ENCODE data around the gene PLXDC1.
A peak's percentile ranks its signal among the peaks of the same experiment; 100 is the strongest.

The PLXDC1 gene

DNA sequence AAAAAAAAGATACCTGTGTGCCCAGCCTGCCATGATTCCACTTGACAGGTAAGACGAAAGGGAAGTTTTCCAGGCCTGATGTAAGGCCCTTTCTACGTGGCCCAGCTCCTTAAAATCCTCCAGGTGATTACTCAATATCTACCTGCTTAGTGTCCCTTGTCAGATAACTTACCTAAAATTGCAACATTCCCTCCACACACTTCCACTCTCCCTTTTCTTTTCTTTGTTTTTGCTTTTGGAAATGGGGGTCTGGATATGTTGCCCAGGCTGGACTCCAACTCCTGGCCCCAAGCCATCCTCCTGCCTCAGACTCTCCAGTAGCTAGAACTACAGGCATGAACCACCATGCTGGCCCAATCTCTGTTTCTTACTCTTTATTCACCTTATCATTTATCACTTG lies 7.2 kb upstream of the PLXDC1 start:
- DNase-seq (ENCODE audit: extremely low read depth in 1 of 2, low read depth in 1 of 2) = no peak

DNA sequence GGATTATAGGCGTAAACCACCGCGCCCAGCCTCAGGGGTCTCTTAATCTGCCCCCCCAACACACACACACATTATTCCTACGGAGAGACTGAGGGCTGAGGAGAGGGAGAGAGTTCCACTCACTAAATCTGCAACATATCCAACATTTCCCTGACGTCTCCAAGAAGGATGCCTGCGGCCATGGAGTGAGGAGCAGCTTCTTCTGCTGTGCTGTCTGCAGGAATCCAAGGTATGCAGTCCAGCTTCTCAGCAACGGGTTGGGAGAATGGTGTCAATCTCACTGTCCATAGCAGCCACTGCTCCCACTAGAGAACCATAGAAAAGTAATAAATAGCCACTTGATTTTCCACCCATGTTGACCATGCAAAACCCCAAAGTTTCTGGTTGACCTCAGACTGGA lies 5.1 kb upstream of the PLXDC1 start:
- no peak for DNase-seq (ENCODE audit: extremely low read depth in 1 of 2, low read depth in 1 of 2)

DNA sequence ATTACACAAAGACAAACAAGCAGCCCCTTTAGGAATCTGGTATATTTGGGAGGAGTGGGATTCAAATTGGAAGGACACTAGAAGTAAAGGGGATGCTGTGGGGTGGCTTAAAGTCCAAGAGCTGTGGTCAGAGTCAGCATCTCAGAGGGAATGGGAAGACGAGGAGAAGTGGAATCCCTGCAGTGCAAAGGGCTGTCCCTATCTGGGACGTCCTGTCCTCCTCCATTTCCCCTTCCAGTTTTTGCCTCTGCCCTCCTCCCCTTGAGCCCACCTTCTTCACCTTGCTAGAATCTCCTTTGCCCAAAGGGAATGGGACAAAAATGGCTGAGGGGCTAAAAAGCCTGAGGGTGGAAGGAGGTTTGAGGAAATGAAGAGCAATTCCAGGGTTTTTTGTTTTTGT lies 4.2 kb upstream of the PLXDC1 start:
- no peak for DNase-seq (ENCODE audit: extremely low read depth in 1 of 2, low read depth in 1 of 2)

DNA sequence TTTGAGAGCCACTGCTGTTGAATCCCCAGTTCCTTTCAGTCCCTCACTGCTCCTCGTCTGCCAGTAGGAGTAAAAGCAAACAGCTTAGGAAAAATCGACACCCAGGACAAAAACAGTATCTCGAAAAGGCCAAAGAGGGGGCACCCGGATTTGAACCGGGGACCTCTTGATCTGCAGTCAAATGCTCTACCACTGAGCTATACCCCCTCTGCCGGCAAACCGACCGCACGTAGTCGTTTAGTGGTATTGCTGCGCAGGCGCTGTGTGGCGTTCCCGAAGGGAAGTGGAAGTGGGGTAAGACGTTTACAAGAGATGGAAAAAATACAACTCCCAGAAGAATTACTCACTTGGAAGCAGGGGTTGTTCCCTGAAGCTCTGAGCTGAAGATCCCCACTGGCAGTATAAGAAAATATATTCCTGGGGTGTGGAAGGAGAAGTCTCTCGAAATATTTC lies 2.2 kb upstream of the PLXDC1 start:
- peak; percentile 74 to 79 for DNase-seq (ENCODE audit: extremely low read depth in 1 of 2, low read depth in 1 of 2)

DNA sequence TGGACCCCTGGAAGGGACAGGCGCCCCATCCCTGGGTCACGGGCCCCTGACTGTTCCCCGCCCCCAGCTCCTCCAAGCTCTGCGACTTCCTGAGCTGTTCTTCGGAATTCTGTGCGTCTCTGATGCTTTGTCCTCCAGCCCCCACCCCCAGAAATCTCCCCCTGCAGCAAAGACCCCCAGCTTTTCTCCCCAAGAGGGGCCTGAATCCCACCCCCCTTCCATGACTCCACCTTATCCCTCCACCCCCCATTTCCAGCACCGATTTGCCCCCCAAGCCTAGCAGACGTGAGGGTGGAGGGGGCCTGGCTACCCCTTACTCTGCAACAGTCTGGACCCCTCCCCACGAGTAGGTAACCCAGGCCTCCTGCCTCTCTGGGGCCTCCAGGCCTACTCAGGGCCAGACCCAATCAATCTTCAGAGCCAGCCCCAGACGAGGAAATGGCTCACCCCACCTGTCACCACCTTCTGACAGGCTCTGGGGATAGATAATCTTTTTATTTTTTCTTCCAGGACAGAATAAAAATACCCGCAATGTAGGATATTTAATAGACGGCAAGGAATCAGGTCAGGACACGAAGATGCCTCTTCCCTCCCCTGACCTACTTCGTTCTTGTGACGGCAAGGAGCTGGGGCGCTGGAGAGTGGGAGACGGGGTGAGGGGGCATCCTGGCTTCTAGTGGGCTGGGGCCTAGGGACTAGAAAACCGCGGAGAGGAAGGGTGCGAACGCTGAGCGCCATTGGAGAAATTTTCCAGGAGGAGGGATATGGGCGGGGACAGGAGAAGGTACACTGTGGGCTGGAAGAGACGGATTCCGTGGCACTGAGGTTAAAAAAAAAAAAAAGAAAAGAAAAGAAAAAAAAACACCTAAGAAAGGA lies 744 bp upstream of the PLXDC1 start:
- DNase-seq (ENCODE audit: extremely low read depth in 1 of 2, low read depth in 1 of 2) = no peak

DNA sequence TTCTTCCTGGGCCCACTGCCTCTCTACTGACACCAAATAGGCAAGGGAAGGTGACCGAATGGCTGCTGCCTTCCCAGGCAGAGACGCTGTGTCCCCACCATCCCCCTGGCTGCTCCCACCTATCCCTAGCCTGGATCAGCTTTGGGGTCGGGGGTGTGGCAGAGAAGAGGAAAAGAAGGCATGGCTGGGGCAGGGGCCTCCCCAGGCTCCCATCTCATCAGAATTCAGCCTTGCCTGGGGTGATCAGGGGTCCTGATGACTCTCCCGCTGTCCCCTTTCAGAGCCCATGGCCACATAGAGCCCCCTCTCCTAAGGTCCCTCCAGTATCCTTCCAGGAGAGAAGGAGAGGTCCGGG lies 665 bp downstream of the PLXDC1 start:
- no peak for DNase-seq (ENCODE audit: extremely low read depth in 1 of 2, low read depth in 1 of 2)

DNA sequence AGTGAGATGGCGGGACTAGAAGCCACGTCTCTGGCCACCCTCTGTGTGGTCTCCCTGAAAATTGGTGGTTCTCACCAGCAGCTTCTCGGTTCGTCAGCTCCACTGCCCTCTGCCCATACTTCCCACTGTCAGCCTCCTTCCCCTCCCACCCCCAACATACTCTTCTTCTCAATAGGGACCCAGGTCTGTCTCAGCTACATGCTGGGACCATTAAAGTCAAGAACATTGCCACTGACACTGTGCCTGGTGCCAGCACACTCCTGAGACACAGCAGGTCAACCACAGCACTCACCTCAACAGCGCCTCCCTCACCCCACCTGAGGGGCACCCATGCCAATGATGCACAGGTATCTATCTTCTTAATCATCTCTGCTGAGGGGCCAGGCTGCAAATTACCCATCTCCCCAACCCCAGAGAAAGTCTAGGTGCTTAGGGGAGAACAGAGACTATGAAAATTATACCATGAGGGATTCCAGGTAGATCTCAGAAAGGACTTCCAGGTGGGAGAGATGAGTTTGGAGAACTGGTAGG lies 1.3 kb downstream of the PLXDC1 start:
- no peak for DNase-seq (ENCODE audit: extremely low read depth in 1 of 2, low read depth in 1 of 2)

DNA sequence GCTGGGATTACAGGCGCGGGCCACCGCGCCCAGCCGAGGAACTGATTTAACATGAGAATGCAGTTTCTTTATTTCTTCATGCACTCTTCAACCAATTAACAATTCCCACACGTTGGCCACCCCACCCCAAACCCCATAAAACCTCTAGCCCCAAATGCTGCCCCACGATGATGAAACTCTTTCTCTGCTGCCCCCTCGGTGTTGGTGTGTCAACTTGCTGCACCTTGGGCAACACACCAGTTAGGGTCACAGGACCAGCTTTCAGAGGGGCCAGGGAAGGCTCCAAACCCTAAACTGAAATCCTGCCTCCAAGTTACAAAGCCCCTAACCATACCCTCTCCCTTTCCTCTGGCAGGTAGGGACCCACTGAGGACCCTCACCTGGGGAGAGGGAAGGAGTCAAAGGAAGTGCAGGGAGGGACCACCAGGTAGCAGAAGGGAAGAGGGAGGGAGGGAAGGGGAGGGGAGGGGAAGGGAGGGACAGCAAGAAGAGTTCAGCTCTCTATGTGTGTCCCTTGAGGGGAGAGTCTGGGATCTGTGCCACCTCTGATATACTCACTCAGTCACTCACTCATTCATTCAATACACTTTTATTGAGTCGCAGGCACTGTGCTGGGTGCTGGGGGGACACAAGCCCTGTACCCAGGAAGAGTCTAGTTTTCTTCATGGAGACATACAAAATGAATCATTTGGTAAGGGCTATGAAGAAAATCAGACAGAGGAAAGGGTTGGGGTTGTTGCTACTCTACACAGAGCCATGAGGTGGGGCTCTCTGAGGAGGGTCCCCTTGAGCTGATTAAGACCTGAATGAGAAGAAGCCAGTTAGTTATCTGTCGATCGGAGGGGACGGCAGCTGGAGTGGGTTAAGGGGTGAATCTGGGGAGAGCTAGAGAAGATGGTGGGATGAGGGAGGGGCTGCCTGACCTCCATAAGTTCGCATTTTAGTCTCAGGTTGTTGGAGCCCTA lies 3.9 kb downstream of the PLXDC1 start:
- no peak for DNase-seq (ENCODE audit: extremely low read depth in 1 of 2, low read depth in 1 of 2)

DNA sequence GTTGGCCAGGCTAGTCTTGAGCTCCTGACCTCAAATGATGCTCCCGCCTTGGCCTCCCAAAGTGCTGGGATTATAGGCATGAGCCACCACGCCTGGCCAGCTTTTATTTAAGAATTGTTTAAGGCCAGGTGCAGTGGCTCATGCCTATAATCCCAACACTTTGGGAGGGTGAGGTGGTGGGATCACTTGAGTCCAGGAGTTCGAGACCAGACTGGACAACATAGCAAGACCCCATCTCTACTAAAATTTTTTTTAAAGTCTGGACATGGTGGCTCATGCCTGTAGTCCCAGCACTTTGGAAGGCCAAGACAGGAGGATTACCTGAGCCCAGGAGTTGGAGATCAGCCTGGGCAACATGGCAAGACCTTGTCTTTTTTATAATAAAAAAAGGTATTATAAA lies 5.2 kb downstream of the PLXDC1 start:
- no peak for DNase-seq (ENCODE audit: extremely low read depth in 1 of 2, low read depth in 1 of 2)

DNA sequence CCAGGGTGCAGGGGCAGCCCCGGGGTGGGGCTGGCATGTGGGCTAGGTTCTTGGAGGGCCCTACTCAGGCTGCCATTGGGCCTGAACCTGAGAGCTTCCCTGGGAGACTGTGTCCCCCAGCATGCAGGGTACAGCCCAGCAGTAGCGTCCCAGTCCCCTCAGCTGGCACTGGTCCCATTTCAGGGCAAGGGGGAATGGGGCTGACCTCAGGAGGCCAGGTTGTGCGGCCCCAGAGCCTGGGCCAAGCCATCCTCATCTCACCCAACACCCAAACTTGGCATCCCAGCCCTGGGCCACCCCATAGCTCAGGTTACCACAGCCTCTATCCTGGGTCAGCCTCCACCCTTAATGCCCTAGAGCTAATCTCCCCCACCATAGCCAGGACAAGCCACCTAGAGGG lies 6.3 kb downstream of the PLXDC1 start:
- DNase-seq (ENCODE audit: extremely low read depth in 1 of 2, low read depth in 1 of 2) = no peak

DNA sequence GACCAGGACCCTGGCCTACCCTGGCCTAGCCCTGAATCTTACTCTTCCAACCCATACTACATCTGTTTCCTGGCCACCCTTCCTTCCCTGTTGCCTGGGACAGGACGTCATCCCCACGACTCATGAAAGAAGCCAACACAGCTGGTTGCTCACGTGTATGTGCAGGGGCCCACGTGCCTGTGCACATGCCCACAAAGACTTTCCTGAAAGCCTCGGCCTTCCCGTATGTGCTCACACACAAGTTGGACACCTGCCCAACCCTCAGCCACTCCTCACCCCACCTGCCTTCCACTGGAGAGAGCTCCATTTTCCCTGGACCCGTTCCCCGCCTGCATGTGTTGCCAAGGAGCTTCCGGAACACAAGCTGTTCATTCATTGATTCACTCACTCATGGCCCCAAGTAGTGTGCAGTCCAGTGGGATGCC lies 7.0 kb downstream of the PLXDC1 start:
- DNase-seq (ENCODE audit: extremely low read depth in 1 of 2, low read depth in 1 of 2) = no peak

DNA sequence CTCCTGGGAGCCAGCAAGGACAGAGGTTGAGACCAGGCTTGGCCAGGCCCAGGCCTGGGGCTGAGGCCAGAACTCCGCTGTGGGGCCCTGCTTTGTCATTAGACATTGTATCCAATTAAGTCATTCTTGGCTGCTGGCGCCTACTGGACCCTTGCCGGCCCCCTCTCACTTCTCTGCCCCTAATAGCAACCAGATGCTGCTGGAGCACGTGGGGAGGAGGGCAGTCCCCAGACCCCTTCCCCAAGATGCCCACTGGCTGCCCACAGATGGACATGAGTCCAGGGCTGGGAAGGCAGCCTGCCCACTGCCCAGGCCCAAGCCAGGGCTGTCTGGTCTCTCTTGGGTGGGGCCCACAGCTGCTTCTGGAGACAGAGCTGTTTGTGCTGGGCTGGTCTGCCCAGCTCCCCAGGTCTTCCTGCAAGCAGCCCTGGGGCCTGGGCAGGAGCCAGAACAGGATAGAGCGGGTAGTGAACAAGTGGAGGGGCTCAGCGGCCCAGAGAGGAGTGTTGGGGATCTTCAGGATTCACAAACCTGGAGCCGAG lies 7.8 kb downstream of the PLXDC1 start:
- DNase-seq (ENCODE audit: extremely low read depth in 1 of 2, low read depth in 1 of 2) = no peak

DNA sequence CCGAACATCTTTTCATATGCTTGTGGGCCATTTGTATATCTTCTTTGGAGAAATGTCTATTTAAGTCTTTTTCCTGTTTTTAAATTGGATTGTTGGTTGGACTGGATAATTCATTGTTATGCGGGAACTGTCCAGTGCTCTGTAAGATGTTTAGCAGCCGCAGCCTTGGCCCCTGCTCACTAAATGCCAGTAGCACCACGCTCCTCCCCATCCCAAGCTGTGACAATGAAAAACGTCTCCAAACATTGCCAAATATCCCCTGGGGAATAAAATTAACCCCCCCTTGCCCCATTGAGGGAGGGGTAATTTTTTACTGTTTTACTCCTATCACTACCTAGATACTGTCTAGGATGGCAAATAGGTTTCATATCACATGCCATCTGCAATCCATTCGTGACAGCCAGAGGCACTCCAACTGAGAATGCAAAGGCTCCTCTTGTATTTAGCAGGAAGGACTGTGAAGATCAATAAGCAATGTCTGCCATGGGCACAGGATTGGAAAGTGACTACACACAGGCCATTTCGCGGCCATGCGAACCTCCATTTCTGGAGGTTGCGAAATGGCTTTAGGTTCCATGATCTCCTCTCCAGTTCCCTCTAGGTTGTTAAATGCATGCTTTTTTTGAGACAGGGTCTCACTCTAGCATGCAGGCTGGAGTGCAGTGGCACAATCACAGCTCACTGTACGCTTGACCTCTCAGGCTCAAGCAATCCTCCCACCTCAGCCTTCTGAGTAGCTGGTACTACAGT lies 9.3 kb downstream of the PLXDC1 start:
- no peak for DNase-seq (ENCODE audit: extremely low read depth in 1 of 2, low read depth in 1 of 2)

DNA sequence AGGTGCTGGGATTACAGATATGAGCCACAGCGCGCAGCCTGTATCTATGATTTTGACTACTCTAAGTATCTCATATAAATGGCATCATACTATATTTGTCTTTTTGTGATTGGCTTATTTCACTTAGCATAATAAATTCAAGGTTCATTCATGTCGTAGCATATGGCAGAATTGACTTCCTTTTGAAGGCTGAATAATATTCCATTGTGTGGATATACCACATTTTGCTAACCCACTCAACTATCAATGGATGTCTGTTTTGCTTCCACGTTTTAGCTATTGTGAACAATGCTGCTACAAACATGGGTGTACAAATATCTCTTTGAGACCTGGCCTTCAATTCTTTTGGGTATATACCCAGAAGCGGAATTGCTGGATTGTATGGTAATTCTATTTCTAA lies 10.1 kb downstream of the PLXDC1 start:
- no peak for DNase-seq (ENCODE audit: extremely low read depth in 1 of 2, low read depth in 1 of 2)

DNA sequence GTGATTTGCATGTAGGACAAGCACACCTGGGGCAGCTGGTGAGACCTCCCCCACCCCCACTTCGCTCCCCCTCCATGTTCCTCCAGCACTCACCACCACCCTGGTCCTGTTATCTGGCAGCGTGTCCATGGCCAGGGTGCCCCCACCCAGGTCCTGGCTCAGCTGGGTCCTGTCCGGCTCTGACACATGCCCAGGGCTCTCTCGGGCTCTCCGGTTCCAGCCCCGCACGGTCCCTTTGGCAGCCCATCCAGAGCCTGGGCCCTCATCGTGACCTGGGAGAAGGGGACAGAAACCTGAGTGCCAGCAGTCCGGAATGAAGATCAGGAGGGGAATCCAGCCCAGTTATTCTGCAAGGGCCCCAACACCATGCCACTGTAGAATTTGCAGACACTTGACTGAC lies 11.9 kb downstream of the PLXDC1 start:
- no peak for DNase-seq (ENCODE audit: extremely low read depth in 1 of 2, low read depth in 1 of 2)

DNA sequence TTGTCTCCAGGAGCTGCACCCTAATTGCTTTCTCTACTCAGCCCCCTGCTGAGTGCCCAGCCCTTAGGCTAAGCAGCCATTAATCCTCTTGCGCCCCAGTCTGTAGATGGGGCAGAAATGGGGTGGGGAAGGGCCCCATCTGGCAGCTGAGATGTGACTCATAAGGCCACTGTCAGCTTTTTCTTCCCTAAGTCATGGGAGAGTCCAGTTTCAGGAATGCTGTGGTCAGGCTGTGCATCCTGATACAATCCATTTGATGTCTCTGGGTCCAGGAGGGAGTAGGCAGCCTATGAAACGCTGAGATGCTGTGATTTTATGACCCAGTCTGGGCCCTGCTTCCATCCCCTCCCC lies 12.3 kb downstream of the PLXDC1 start:
- DNase-seq (ENCODE audit: extremely low read depth in 1 of 2, low read depth in 1 of 2) = no peak

DNA sequence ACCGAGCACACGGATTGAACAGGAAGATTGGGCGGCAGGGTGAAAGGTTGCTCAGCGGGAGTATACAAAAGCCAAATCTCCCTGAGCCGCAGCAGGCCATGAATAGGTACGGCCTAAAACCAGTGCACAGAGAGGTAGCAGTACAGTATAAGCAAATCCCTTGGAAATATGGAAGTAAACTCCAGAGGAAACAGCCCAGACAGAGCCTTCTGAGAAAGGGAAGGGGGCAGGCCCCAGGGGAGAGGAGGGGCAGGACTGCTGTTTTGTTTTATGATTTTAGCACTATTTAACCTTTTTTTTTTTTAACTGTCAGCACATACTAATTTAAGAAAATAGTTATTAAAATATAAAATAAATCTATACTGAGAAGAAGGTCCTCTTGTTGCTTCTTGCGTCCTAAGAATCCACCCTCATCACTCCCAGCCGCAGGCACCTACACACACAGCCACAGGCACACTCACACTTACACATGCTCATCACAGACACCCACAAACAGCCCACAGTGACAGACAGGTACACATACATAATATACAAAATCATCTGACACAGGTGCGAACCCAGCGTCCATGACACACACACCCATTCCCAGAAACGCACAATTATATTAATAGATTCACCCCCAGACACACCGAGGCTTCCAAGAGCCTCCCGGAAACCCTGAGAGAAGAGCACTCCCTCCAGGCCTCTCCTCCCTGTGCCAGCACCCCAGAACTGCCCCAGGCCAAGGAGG lies 12.8 kb downstream of the PLXDC1 start:
- no peak for DNase-seq (ENCODE audit: extremely low read depth in 1 of 2, low read depth in 1 of 2)

DNA sequence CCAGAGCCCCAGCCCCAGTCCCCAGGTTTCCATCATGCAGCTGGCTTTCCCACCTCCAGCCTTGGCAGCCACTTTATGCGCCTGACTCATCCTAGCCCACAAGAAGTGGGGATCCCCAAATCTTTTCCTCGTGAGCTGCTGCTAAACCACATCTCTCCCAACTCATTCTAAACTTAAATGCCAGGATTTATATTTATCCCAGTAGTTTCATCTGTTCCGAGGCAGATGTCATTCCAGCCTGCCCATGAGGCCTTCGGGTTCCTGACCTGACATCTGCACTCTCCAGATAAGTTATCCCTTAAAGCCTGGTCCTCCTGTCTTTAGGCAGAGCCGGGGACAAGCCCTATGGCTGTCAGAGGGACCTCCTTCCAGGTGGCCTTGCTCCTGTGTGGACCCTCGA lies 16.6 kb downstream of the PLXDC1 start:
- DNase-seq (ENCODE audit: extremely low read depth in 1 of 2, low read depth in 1 of 2) = no peak

DNA sequence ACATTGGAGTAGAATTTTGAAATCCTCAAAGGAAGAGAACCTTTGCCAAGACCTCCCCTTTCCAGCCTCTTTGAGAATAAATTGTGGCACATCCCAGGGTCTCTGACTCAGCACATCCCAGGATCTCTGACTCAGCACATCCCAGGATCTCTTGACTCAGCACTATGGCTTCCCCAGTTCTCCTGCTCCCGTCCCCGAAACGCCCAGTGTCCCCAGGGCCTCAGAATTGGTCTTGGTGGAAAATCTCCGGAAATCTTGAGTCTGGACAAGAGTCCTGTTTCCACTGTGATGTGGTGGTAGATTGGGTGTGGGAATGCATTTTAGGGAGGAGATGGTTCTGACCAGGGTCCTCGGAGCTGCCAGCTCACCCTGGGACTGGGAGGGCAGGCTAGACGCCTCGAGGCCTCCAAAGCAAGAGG lies 19.2 kb downstream of the PLXDC1 start:
- no peak for DNase-seq (ENCODE audit: extremely low read depth in 1 of 2, low read depth in 1 of 2)

DNA sequence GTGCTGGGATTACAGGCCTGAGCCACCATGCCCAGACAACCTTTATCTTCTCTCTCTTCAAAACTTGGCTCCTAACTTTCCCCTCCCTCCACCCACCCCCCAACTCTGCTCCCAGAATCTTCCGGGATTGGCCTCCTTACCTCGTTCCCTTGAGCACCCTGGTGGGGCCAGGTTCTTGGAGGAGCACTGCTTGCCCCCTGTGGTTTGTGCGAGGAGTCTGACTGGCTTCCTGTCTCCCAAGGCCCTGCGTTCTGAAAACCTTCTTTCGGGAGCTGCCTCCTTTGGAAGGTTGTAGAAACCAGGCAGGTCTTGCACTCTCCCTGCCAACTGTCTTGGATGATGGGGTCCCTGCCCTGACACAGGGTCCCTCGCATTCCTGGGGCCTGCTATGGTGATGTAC lies 19.8 kb downstream of the PLXDC1 start:
- no peak for DNase-seq (ENCODE audit: extremely low read depth in 1 of 2, low read depth in 1 of 2)
